ENCODE data around the gene SFMBT1.

SFMBT1 gene

GRCh38 chr3:53079791-53080555 is 34.1 kb upstream of the SFMBT1 start:
- DNase-seq (ENCODE audit: low spot score): peak; percentile 45
- Histone ChIP-seq H3K27ac (no peak overlapping the region), H3K4me3 (no peak overlapping the region)
- no peak for TF ChIP-seq CTCF (IDR thresholded peaks at IDR 0.05)

- no peak overlapping the region for H3K27ac ChIP-seq
- DNase-seq (ENCODE audit: low spot score): peak; percentile 50
- H3K4me3 ChIP-seq: no peak overlapping the region
- TF ChIP-seq CTCF (IDR thresholded peaks at IDR 0.05): no peak
Measured at GRCh38 chr3:53079147-53079546, 33.3 kb upstream of the SFMBT1 start.

GRCh38 chr3:53078656-53079055 is 32.8 kb upstream of the SFMBT1 start:
- TF ChIP-seq CTCF (IDR thresholded peaks at IDR 0.05): no peak
- peak; percentile 1 for DNase-seq (ENCODE audit: low spot score)
- H3K4me3 ChIP-seq: no peak overlapping the region
- H3K27ac ChIP-seq: no peak overlapping the region

- Histone ChIP-seq H3K27ac (no peak overlapping the region), H3K4me3 (no peak overlapping the region)
- no peak for DNase-seq (ENCODE audit: low spot score)
- TF ChIP-seq CTCF (IDR thresholded peaks at IDR 0.05): no peak
Measured at GRCh38 chr3:53077476-53078220, 31.8 kb upstream of the SFMBT1 start.

- no peak overlapping the region for H3K27ac ChIP-seq
- no peak for TF ChIP-seq CTCF (IDR thresholded peaks at IDR 0.05)
- no peak for DNase-seq (ENCODE audit: low spot score)
- H3K4me3 ChIP-seq: no peak overlapping the region
Measured at GRCh38 chr3:53075743-53076140, 29.9 kb upstream of the SFMBT1 start.

- no peak for DNase-seq (ENCODE audit: low spot score)
- H3K4me3 ChIP-seq: no peak overlapping the region
- TF ChIP-seq CTCF (IDR thresholded peaks at IDR 0.05): no peak
- no peak overlapping the region for H3K27ac ChIP-seq
Measured at GRCh38 chr3:53074761-53075742, 29.2 kb upstream of the SFMBT1 start.

All from coronary artery (tissue), 2 donors.